Peyer's patch (tissue), 4 donors: Measurements from ENCODE around the gene IL18R1.

Experiments used
- POLR2A ChIP-seq, 2 donors: fragments of 450-650 bp; IDR thresholded peaks; one replicate each; pipeline ENCODE4 v1.5.1; 2017; ENCODE audit warnings: antibody characterized with exemption in 2 of 2, mild to moderate bottlenecking in 2 of 2, moderate library complexity in 2 of 2
- TF ChIP-seq, protein P1 (sequence below), 6 experiments: fragments of 450-650 bp in 4 of 6; fragments of 200-600 bp in 2 of 6; sonication (generic) in 1 of 6; IDR thresholded peaks; one replicate each; pipeline ENCODE4 v1.5.1; 2017 to 2019; ENCODE audit warnings: antibody characterized with exemption in 6 of 6, mild to moderate bottlenecking in 3 of 6, moderate library complexity in 1 of 6

DNA sequence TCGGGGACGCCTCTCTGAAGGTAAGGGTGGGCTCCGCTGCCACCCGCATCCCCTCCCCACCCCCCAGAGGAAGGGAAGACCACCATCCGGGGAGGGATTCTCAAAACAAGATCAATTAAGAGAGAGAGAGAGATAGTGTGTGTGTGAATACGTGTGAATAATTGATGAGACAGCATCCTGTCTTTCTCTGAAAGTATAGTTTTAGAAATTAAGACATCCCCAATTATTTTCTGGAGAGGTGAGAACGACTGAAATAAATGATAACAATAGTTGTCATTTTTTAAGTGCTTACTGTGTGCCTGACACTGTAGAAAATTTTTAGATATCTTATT is 751 bp downstream of the IL18R1 start:
- TF ChIP-seq, protein P1, sequence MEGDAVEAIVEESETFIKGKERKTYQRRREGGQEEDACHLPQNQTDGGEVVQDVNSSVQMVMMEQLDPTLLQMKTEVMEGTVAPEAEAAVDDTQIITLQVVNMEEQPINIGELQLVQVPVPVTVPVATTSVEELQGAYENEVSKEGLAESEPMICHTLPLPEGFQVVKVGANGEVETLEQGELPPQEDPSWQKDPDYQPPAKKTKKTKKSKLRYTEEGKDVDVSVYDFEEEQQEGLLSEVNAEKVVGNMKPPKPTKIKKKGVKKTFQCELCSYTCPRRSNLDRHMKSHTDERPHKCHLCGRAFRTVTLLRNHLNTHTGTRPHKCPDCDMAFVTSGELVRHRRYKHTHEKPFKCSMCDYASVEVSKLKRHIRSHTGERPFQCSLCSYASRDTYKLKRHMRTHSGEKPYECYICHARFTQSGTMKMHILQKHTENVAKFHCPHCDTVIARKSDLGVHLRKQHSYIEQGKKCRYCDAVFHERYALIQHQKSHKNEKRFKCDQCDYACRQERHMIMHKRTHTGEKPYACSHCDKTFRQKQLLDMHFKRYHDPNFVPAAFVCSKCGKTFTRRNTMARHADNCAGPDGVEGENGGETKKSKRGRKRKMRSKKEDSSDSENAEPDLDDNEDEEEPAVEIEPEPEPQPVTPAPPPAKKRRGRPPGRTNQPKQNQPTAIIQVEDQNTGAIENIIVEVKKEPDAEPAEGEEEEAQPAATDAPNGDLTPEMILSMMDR (IDR thresholded peaks at IDR 0.05), result no peak
- TF ChIP-seq POLR2A (IDR thresholded peaks at IDR 0.05), result no peak
